ENCODE results near the gene XIRP2.

DNA sequence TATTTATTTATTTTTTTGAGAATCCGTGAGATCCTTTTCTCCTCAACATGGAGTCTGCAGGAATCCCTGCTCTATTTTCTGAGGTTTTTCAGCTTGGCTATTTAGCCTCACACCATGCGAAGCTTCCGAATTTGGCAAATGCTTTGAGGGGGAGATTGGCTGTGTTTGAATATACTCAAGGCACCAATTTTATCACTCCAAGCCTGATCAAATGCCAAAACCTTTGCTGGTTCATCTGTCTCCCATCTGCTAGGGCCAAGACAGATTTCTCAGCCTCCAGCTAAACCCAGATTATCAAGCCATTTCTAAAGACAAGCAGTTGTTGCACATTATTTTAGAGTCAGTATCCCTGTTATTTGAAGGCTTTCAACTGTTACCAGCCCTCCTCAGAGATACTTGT, 295.7 kb downstream of the XIRP2 start:
- TF ChIP-seq, protein P1, sequence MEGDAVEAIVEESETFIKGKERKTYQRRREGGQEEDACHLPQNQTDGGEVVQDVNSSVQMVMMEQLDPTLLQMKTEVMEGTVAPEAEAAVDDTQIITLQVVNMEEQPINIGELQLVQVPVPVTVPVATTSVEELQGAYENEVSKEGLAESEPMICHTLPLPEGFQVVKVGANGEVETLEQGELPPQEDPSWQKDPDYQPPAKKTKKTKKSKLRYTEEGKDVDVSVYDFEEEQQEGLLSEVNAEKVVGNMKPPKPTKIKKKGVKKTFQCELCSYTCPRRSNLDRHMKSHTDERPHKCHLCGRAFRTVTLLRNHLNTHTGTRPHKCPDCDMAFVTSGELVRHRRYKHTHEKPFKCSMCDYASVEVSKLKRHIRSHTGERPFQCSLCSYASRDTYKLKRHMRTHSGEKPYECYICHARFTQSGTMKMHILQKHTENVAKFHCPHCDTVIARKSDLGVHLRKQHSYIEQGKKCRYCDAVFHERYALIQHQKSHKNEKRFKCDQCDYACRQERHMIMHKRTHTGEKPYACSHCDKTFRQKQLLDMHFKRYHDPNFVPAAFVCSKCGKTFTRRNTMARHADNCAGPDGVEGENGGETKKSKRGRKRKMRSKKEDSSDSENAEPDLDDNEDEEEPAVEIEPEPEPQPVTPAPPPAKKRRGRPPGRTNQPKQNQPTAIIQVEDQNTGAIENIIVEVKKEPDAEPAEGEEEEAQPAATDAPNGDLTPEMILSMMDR (IDR thresholded peaks at IDR 0.05 in 4 of 5, conservative IDR thresholded peaks at IDR 0.05 in 1 of 5): no peak
- no peak for TF ChIP-seq POLR2A (IDR thresholded peaks at IDR 0.05)
